GM12801 (cell line): ENCODE measurements around the gene MX2.

ENCODE experiments used
- TF ChIP-seq, protein P1 (sequence below): IDR thresholded peaks from one replicate; pipeline ENCODE4 v1.5.1; 2011; ENCODE audit warnings: control low read depth; ENCODE audit not compliant: insufficient read length; ENCODE audit errors: extremely low read depth

The MX2 gene

DNA sequence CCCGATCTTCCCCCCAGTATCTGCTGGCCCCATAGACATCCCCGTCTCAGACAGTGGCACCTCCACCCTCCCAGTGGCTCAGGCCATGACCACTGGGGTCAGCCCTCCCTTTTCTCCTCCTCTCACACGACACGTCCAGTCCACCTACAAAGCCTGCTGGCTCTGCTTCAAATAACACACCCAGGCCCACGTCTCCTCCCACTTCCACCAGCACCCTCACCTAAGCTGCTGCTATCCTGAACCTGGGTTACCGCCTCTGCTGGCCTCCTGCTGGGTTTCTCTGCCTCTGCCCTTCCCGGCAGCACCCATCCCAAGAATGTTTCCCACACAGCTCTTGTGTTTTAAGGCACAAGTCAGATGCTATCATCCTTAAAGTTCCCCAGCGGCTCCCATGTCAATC is 26.0 kb downstream of the MX2 start:
- TF ChIP-seq, protein P1, sequence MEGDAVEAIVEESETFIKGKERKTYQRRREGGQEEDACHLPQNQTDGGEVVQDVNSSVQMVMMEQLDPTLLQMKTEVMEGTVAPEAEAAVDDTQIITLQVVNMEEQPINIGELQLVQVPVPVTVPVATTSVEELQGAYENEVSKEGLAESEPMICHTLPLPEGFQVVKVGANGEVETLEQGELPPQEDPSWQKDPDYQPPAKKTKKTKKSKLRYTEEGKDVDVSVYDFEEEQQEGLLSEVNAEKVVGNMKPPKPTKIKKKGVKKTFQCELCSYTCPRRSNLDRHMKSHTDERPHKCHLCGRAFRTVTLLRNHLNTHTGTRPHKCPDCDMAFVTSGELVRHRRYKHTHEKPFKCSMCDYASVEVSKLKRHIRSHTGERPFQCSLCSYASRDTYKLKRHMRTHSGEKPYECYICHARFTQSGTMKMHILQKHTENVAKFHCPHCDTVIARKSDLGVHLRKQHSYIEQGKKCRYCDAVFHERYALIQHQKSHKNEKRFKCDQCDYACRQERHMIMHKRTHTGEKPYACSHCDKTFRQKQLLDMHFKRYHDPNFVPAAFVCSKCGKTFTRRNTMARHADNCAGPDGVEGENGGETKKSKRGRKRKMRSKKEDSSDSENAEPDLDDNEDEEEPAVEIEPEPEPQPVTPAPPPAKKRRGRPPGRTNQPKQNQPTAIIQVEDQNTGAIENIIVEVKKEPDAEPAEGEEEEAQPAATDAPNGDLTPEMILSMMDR = no peak

DNA sequence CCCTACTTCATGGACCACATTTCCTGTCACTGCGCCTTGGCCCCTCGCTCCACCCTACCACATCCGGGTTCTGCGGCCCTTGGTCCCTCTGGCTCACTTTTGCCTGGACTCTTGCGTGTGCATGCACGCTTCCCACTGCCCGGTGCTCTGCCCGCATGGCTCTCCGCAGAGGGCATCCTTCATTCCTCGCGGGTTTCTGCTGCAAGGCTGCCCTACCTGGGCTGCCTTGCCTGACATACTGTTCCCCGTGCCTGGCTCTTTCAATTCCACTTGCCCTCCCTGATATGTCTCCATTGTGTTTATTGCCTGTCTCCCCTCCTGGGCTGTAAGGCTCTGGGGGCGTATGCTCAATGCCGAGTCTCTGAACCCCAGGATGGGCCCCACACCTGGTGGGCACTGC is 26.4 kb downstream of the MX2 start:
- TF ChIP-seq, protein P1 = no peak

DNA sequence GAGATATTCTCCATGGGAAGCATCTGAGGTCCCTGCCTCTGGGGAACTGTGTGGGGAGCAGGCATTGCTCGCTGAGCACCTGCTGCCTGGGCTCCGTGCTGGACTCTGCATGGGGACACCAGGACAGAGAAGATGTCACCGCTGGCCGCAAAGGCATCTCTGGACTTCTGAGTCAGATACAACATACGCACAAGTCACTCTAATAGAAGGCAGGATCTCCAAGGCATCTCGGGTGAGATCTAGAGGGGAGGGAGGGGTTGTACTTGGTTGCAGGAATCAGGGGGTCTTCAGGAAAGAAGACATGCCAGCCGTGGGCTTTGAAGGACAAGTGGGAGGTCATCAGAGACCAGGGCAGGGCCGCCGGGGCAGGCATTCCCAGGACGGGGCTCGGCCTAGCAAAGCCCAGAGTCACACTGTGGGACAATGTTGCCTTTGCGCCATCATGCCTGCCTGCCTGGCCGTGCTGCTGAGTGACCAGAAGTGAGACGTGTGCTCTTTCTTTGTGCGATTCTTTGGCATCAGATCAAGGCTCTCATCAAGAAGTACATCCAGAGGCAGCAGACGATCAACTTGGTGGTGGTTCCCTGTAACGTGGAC is 28.3 kb downstream of the MX2 start:
- TF ChIP-seq, protein P1 = no peak

DNA sequence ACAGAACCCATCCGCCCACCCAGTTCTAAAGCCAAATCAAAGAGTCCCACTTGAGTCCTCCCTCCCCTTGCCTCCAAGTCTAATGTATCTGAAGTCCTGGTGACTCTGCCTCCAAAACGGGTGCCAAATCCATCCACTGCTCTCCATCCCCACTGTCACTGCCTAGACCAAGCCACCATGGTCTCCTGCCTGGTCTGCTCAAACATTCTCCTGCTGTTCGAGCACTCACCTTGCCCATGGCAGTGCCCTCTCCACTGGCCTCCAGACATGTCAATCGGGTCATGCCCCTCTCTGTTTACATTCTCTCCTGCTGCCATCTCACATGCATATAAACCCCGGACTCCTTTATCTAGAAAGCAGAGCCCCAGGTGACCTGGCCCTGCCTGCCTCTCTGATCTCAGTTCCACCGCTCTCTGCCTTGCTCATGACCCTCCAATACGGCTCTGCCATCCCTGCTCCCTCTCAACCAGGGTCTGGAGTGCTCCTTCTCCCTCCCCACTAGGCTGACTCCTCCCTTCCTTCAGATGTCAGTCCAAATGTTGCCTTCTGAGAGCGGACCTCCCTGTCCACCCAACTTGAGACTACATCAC is 32.1 kb downstream of the MX2 start:
- TF ChIP-seq, protein P1 = no peak

DNA sequence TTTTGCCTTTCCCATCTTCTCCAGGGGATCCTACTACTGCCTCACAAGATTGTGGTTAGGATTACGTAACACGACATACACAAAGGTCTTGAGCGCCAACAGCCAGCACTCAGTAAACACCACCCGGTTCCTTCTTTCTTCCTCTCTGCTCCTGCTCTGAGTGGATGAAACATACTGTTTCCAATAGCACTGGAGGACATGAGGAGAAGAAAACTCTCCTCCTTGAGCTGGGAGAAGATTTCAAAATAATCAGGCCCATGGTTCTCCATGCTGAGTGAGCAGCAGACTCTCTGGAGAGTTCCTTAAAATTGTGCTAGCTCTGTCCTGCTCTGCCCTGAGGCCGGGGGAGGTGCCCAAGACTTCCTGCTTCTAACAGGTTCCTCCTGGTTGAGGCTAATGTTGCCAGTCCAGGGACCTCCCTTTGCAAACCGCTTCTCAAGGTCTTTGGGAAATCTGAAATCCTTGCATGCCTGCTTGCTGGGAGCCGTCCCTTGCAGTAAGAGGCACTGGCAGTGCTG is 34.8 kb downstream of the MX2 start:
- TF ChIP-seq, protein P1 = no peak

DNA sequence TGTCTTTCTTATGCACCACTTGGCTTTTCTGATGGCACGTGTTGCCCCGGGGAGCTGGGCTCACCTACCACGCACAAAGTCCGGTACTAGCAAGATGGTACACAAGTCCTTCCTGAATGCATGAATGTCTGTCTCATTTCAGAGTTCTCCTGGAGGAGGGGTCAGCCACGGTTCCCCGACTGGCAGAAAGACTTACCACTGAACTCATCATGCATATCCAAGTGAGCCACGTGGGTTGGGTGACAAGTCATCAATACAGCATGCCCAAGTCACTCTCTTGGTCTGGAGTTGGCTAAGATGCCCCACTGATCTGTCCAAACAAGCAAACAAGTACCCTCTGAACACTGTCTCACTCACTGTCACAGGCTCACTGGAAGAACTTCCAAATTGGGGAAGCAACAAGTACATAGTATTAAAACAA is 35.7 kb downstream of the MX2 start:
- TF ChIP-seq, protein P1 = no peak

DNA sequence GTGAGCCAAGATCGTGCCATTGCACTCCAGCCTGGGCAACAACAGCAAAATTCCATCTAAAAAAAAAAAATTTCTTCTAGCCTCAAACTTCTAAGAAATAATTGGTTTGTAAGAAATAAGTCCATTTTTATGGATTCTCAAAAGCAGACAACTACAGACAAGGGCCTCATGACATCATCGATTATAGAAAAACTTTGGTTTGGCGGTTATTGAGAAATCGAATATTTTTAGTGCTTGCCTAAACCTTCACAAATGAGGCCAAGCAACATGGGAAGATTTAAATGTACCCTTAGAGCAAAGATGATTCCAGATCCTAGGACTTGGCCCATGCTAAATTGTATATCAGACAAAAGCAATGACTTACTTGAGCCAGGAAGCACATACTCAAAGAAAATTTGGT is 36.4 kb downstream of the MX2 start:
- TF ChIP-seq, protein P1 = no peak
